Activated CD8-positive, alpha-beta memory T cell treated with anti-CD3 and anti-CD28 coated beads for 36 hours (primary cell): Measurements from ENCODE around the gene RTTN. TPM values are rescaled to one million over a fixed set of nuclear protein-coding genes. Genes with fewer than 3 reads are reported as not detected.
"Not testable (repeated sequence)": the region's sequence is repeated elsewhere in the genome, so short reads cannot be mapped to it uniquely, and the experiment has no call there.

ENCODE experiments used
- CTCF ChIA-PET: fragments of 350-600 bp; sonication (Branson Sonifier 250); formaldehyde crosslinking; loops from one replicate; lab custom pipeline; 2021; ENCODE audit warnings: antibody characterized with exemption; lab: Charles Lee
- POLR2A ChIA-PET: fragments of 350-600 bp; sonication (Branson Sonifier 250); formaldehyde crosslinking; loops from one replicate; lab custom pipeline; 2021; ENCODE audit warnings: antibody characterized with exemption; lab: Charles Lee
- total RNA-seq, 2 experiments: library from RNA; stranded (reverse); gene quantifications; one replicate each; pipeline ENCODE4 v1.2.3, GENCODE V29; 2021

RTTN gene, protein sequence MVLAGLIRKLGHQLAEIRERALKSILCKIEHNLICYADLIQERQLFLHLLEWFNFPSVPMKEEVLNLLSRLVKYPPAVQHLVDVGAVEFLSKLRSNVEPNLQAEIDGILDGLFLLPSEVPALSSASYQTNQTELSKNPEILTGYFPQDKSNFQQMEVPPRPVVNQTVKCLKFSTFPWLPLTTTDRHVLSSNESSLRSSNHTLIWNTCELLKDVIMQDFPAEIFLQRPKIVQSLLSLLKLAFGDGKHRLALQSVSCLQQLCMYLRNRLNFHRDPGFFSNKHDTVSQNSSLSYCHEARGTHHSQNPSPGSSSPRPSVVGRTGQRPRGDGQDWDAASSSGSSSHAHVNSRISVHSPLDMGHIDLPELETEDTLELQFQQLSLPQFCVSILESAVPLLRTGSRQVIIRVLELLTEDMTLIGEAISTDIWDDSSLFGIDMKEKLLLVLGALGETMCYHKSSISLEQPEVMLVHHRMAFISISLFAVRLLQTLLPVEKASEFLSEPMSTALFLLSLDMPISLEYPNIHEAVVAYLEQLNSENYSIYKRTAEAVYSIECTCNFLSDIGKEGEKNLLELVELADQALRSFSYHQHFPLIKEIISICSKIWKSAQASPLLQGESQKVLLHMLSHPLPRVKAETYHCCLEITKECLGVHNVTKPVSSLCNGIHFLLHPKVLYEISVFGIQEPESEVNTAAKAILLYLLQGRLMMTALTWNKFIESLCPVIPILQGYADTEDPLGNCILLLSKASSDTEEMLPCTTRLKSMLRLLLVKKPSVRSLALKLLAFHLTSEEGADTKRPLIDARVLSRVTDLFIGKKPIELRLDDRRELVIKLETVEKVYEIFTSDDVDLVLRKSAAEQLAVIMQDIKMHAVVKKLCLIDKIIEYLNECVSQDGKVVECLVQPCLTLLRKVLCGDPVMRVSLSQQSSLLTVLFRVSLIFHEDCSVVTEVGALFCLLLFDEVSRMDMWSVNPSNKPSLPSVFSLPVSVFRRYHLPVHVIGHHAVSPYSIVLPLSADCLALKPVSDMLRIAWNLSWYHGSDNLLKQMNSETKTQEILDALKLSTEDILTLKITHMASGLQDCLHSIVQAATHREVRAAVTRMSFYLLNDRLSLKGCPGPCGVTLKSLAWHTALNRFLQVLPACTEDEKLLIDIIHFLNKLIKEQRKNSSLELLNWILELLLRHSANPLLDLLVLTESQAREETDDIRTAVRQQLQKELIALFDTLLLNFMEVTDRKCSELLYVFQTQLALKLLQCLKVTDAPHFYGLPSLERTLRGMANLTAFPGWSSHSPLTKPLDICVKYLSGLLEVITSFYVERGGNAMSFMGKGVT (N-terminal part only)
- 10 to 100 TPM; 24.8 to 25.2 TPM for total RNA-seq

- ChIA-PET CTCF (interaction anchor here (1.3 to 2.0 kb wide), 2 partner anchors 11 to 228 kb away, joined by 3 to 8 read pairs; no protein-coding TSS in a partner anchor), POLR2A (interaction anchor here (0.5 to 2.0 kb wide), 2 partner anchors 11 to 15 kb away, joined by 3 to 9 read pairs; no protein-coding TSS in a partner anchor)
Observed at GRCh38 chr18:70205421-70206397, at the start of gene RTTN. RTTN (minus strand) TSS chr18:70205687; CDS start chr18:70205658, 29 bp downstream.

GRCh38 chr18:70250781-70251180 is 45.3 kb upstream of the RTTN start:
- ChIA-PET CTCF (no interaction called here), POLR2A (no interaction called here)

- CTCF ChIA-PET, POLR2A ChIA-PET: not testable (repeated sequence)
Observed at GRCh38 chr18:70249861-70250260, 44.4 kb upstream of the RTTN start.

- ChIA-PET POLR2A (no interaction called here), CTCF (no interaction called here)
Observed at GRCh38 chr18:70249118-70249517, 43.6 kb upstream of the RTTN start.

DNA sequence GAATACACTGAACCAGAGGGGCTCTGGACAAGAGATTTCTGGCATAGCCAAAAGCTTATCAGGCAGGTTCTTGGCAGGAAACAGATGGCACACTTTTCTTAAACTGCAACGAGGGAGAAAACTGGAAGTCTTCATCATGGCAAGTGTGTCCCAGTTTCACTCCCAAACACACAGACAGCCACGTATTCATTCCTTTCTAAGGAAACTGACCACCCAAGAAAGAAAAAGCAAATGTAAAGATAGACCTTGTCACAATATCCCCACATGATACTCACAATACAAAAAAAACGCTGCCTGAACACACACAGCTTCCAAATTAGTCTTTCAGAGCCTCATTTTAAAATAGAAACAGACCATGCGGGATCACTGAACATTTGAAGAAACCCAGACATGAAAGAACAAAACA is 40.6 kb upstream of the RTTN start:
- ChIA-PET POLR2A (no interaction called here), CTCF (no interaction called here)

DNA sequence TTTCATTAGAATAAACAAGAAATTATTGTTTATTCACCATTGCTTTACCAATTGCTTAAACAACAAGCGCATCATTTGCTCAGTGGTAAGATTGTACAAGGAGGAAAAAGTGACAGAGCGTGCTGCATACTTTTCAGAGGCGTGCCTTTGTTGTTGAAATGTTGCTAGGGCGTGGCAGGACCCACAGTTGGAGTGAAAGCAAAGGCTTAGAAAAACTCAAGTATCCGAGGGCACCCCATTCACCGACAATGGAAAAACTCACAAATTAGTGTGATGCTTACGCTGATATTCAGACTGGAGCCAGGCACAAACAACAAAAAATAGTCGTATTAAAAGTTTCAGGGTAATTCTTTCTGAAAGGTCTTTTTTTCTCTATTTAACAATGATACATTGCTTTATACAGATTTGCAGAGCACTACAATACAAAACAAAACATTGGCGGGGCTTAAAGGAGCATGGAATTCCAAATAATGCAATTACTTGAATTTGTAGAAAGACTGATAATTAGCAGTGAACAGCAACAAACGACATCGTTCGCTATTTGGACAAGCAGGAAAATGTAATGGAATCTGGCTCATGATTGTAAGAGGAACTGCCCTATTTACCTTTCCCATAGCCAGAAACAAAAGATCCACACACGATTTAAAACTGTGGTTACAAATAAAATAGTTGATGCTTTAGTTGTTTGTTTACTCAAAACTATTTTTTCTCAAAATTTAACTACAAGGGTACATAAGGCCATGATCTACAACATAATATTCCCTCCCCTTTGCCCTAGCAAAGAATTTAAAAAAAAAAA is 37.8 kb upstream of the RTTN start:
- ChIA-PET CTCF (no interaction called here), POLR2A (no interaction called here)

GRCh38 chr18:70236921-70237320 is 31.4 kb upstream of the RTTN start:
- CTCF ChIA-PET, result not testable (repeated sequence)

GRCh38 chr18:70235478-70235877 is 30.0 kb upstream of the RTTN start:
- ChIA-PET POLR2A (no interaction called here), CTCF (no interaction called here)

More at GRCh38 chr18:70236921-70237320, 31.4 kb upstream of the RTTN start:
- POLR2A ChIA-PET, result not testable (repeated sequence)

DNA sequence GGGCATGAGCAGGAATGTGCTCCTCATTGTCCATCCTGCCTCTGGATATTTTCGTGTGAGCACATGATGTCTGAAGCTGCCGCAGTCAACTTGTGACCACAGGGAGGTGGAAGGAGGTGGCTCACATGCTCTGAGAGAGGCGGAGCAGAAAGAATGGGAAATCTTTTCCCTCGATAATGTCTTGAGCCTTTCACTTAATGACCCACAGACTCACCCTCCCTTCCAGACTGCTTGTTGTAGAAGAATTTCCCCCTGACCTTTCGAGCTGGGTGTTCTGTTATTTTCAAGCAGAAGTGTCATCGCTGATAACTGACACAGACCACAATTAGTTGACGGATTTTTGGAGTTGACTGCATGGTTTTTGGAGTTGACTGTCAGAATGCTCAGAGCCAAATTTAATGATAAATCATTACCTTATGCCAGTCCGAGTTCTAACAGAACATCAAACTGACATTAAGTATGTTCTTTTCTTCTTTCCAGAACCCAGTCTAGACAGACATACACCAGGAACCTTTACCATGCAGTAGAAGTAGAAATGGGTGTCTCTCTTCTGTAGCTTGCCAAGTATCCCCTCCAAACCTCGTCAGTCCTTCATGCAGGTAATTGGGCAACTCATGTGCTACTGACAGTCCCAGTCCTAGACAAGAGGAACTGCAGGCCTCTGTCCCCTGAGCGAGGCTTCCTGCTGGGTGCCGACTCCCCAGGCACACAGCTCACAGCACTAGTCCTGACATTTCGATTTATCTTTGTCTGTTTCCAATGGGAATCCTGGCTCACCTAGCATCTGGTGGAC is 29.4 kb upstream of the RTTN start:
- ChIA-PET POLR2A (no interaction called here), CTCF (no interaction called here)

DNA sequence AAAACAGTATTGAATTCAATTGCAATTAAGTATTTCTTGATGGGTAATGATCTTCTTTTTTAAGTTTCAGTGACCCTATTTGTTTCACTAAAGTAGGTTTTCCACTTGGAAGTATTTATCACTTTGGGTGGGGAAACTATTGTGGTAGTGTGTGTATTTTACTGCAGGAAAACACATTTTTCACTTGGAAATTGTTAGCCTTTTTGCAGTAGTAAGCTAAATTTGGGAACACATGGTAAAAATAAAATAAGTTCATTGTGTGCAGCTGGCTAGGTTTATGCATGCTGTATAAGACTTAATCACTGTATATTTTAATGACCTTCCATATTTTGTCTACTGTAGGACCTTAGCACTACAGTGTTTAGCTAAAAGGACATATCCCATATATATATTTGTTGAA is 28.5 kb upstream of the RTTN start:
- CTCF ChIA-PET, result no interaction called here
- POLR2A ChIA-PET, result no interaction called here

- POLR2A ChIA-PET, result no interaction called here
- CTCF ChIA-PET, result no interaction called here
Observed at GRCh38 chr18:70232261-70232660, 26.8 kb upstream of the RTTN start.

DNA sequence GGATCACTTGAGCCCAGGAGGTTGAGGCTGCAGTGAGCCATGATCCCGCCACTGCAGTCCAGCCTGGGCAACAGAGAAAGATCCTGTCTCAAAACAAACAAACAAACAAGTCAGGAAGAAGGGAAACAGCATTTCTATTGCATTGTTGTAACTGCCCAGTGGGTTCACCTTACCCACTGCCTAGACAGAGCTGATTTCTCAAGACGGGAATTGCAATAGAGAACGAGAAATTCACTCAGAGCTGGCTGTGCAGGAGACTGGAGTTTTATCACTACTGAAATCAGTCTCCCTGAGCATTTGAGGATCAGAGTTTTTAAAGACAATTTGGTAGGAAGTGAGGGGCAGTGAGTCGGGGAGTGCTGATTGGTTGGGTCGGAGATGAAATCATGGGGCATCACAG is 24.2 kb upstream of the RTTN start:
- CTCF ChIA-PET, result no interaction called here
- POLR2A ChIA-PET, result no interaction called here

DNA sequence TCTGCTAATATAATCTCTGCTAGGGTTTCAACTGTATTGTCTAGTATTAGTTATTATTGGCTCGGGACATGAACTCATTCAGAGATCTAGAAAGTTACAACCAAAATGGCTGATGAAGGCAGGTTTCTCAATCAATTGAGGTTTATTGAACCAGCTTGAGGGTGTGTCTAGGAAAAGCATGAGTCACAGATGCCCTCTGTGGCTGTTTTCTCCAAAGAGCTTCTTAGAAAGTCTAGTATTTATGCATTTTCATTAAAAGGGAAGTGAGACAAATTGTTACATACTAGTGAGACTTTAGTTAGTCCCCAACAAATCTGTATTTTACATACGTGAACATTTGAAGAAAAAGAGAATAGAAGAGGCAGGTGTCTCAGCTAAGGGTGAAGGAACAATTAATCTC is 23.0 kb upstream of the RTTN start:
- CTCF ChIA-PET, result no interaction called here

GRCh38 chr18:70227438-70227837 is 22.0 kb upstream of the RTTN start:
- POLR2A ChIA-PET, result no interaction called here
- CTCF ChIA-PET, result no interaction called here

More for the DNA sequence above, 23.0 kb upstream of the RTTN start:
- POLR2A ChIA-PET, result no interaction called here

- POLR2A ChIA-PET, result no interaction called here
- CTCF ChIA-PET, result no interaction called here
Observed at GRCh38 chr18:70221915-70222278, 16.4 kb upstream of the RTTN start.

GRCh38 chr18:70221156-70221914 is 15.8 kb upstream of the RTTN start:
- ChIA-PET POLR2A (no interaction called here), CTCF (no interaction called here)
